H1 (cell line): ENCODE results near the gene EPHA2. TPM values are rescaled to one million over a fixed set of nuclear protein-coding genes. Genes with fewer than 3 reads are reported as not detected.
"Not testable (repeated sequence)": the region's sequence is repeated elsewhere in the genome, so short reads cannot be mapped to it uniquely, and the experiment has no call there.

Experiments
- CTCF ChIA-PET: fragments of 300-600 bp; sonication (Branson Sonifier 250); formaldehyde crosslinking; loops from one replicate; lab custom pipeline; 2021; ENCODE audit not compliant: partially characterized antibody; lab: Charles Lee
- POLR2A ChIA-PET: fragments of 300-600 bp; sonication (Branson Sonifier 250); formaldehyde crosslinking; loops from one replicate; lab custom pipeline; 2021; ENCODE audit warnings: inconsistent platforms; ENCODE audit not compliant: partially characterized antibody; lab: Charles Lee
- DNase-seq, 2 experiments: peaks; one replicate each; pipeline versions ENCODE4 v3.0.0 to v3.0.0-alpha.2; 2010 to 2022; ENCODE audit warnings: low spot score in 2 of 2, low read depth in 1 of 2, mixed read lengths in 1 of 2
- FAIRE-seq: peaks from 2 replicates; lab custom pipeline; 2011; peaks lifted over from hg19 to GRCh38; lab: Jason Lieb, UNC
- H2AFZ ChIP-seq: 2 replicates; pipeline ENCODE4 v1.8.1; 2012; ENCODE audit warnings: low read length, inconsistent platforms
- H2AK5ac ChIP-seq: 2 replicates; pipeline ENCODE4 v1.6.1; 2013; ENCODE audit warnings: low read depth, low read length
- H2BK120ac ChIP-seq: replicated peaks from 2 replicates; pipeline ENCODE3; 2013; ENCODE audit warnings: low read depth, low read length, inconsistent platforms
- H2BK12ac ChIP-seq: 2 replicates; pipeline ENCODE4 v1.6.1; 2013; ENCODE audit warnings: low read depth, low read length
- H2BK15ac ChIP-seq: 2 replicates; pipeline ENCODE4 v1.6.1; 2013; ENCODE audit warnings: low read length
- H2BK20ac ChIP-seq: 2 replicates; pipeline ENCODE4 v1.6.1; 2013; ENCODE audit warnings: low read length
- H2BK5ac ChIP-seq: 2 replicates; pipeline ENCODE4 v1.6.1; 2013; ENCODE audit warnings: low read depth, low read length
- H3K14ac ChIP-seq: 2 replicates; pipeline ENCODE4 v1.6.1; 2013; ENCODE audit warnings: inconsistent platforms; ENCODE audit not compliant: insufficient read length
- H3K18ac ChIP-seq: 2 replicates; pipeline ENCODE4 v1.6.1; 2013; ENCODE audit warnings: low read length; ENCODE audit errors: extremely low read depth
- H3K23ac ChIP-seq: 2 replicates; pipeline ENCODE4 v1.6.1; 2013; ENCODE audit warnings: inconsistent platforms; ENCODE audit not compliant: insufficient read length
- H3K23me2 ChIP-seq: 2 replicates; pipeline ENCODE4 v1.6.1; 2013; ENCODE audit warnings: low read depth, low read length
- H3K27ac ChIP-seq: 2 replicates; pipeline ENCODE4 v1.6.1; 2011; ENCODE audit warnings: low read depth, low read length, inconsistent platforms
- H3K27me3 ChIP-seq, 4 experiments: replicated peaks in 1 of 4; 1 replicate in 1 of 4; 2 replicates in 3 of 4; pipeline versions ENCODE4 v1.6.1 to v1.8.1; 2011 to 2013; ENCODE audit warnings: low read length in 3 of 4, mild to moderate bottlenecking in 3 of 4, inconsistent platforms in 2 of 4, mixed read lengths in 2 of 4, moderate library complexity in 1 of 4; ENCODE audit not compliant: control insufficient read depth in 3 of 4, insufficient read depth in 3 of 4; ENCODE audit errors: extremely low read depth in 1 of 4
- H3K36me3 ChIP-seq, 4 experiments: 2 replicates each; pipeline versions ENCODE4 v1.6.1 to v1.8.1; 2011 to 2013; ENCODE audit warnings: mild to moderate bottlenecking in 4 of 4, low read length in 3 of 4, moderate library complexity in 2 of 4, control low read depth in 1 of 4, inconsistent platforms in 1 of 4; ENCODE audit not compliant: insufficient read depth in 4 of 4, control insufficient read depth in 2 of 4
- H3K4ac ChIP-seq: replicated peaks from 2 replicates; pipeline ENCODE3; 2013; ENCODE audit warnings: low read length, low read depth, mixed read lengths, inconsistent platforms; ENCODE audit not compliant: insufficient read length
- H3K4me1 ChIP-seq, 4 experiments: replicated peaks in 1 of 4; 1 replicate in 1 of 4; 2 replicates in 3 of 4; pipeline versions ENCODE4 v1.6.1 to v1.8.1; 2011 to 2013; ENCODE audit warnings: low read length in 3 of 4, inconsistent platforms in 2 of 4, mixed read lengths in 1 of 4; ENCODE audit not compliant: insufficient read depth in 4 of 4, control insufficient read depth in 3 of 4
- H3K4me2 ChIP-seq, 2 experiments: 2 replicates each; pipeline versions ENCODE4 v1.6.1 to v1.8.1; 2011 to 2013; ENCODE audit warnings: low read depth in 2 of 2, low read length in 2 of 2, control low read depth in 1 of 2, inconsistent platforms in 1 of 2, mild to moderate bottlenecking in 1 of 2; ENCODE audit not compliant: insufficient read depth in 1 of 2
- H3K4me3 ChIP-seq, 4 experiments: fragments of 200-600, 300-600 bp in 1 of 4; sonication (generic), shearing (Covaris generic), sonication (Bioruptor Twin) in 1 of 4; 2 replicates each; pipeline versions ENCODE4 v1.5.1 to v1.8.1; 2011 to 2016; ENCODE audit warnings: low read length in 4 of 4, low read depth in 3 of 4, control low read depth in 2 of 4, inconsistent platforms in 2 of 4, mild to moderate bottlenecking in 2 of 4, mixed read lengths in 1 of 4, moderate library complexity in 1 of 4; ENCODE audit not compliant: insufficient read depth in 2 of 4; ENCODE audit errors: extremely low read depth in 1 of 4
- H3K56ac ChIP-seq: replicated peaks from 2 replicates; pipeline ENCODE3; 2013; ENCODE audit warnings: low read depth, mild to moderate bottlenecking, mixed read lengths, low read length, inconsistent platforms; ENCODE audit not compliant: insufficient read length
- H3K79me1 ChIP-seq: 2 replicates; pipeline ENCODE4 v1.6.1; 2013; ENCODE audit warnings: low read depth, low read length, control low read depth
- H3K79me2 ChIP-seq, 2 experiments: 2 replicates each; pipeline versions ENCODE4 v1.6.1 to v1.8.1; 2012 to 2013; ENCODE audit warnings: low read length in 2 of 2, mild to moderate bottlenecking in 2 of 2, inconsistent platforms in 1 of 2; ENCODE audit not compliant: insufficient read depth in 2 of 2, control insufficient read depth in 1 of 2
- H3K9ac ChIP-seq, 4 experiments: replicated peaks in 1 of 4; 1 replicate in 1 of 4; 2 replicates in 3 of 4; pipeline versions ENCODE4 v1.6.1 to v1.8.1; 2011 to 2013; ENCODE audit warnings: low read depth in 3 of 4, low read length in 3 of 4, control low read depth in 2 of 4, mild to moderate bottlenecking in 2 of 4, moderate library complexity in 2 of 4, inconsistent platforms in 1 of 4; ENCODE audit errors: extremely low read depth in 1 of 4
- H3K9me3 ChIP-seq, 2 experiments: 2 replicates each; pipeline versions ENCODE4 v1.6.1 to v1.8.1; 2012 to 2013; ENCODE audit warnings: mild to moderate bottlenecking in 2 of 2, moderate library complexity in 2 of 2, control low read depth in 1 of 2, inconsistent platforms in 1 of 2, low read depth in 1 of 2, low read length in 1 of 2, mixed read lengths in 1 of 2; ENCODE audit not compliant: insufficient read depth in 2 of 2
- H4K20me1 ChIP-seq, 2 experiments: replicated peaks in 1 of 2; 2 replicates each; pipeline versions ENCODE3 to v1.8.1; 2011 to 2013; ENCODE audit warnings: inconsistent platforms in 2 of 2, low read length in 2 of 2, mild to moderate bottlenecking in 1 of 2; ENCODE audit not compliant: insufficient read depth in 2 of 2, control insufficient read depth in 1 of 2
- H4K5ac ChIP-seq: 2 replicates; pipeline ENCODE4 v1.6.1; 2013; ENCODE audit warnings: low read length, low read depth, mixed read lengths, inconsistent platforms; ENCODE audit not compliant: insufficient read length
- H4K8ac ChIP-seq: 2 replicates; pipeline ENCODE4 v1.8.0; 2013; ENCODE audit warnings: mild to moderate bottlenecking, moderate library complexity, low read length, inconsistent platforms; ENCODE audit not compliant: insufficient read depth; ENCODE audit errors: extremely low read depth
- H4K91ac ChIP-seq: replicated peaks from 2 replicates; pipeline ENCODE3; 2013; ENCODE audit warnings: low read length, mixed read lengths, inconsistent platforms; ENCODE audit not compliant: insufficient read length
- whole genome bisulfite sequencing, 2 experiments: shearing (Covaris generic) in 1 of 2; methylation state at CpG; one replicate each; pipeline versions ENCODE4 v1.1.6 to v1.1.7; 2013 to 2015; ENCODE audit warnings: low lambda C conversion rate in 2 of 2, mixed read lengths in 2 of 2, inconsistent platforms in 1 of 2, low coverage in 1 of 2, missing lambda C conversion rate in 1 of 2; ENCODE audit not compliant: insufficient replicate concordance in 2 of 2, insufficient coverage in 1 of 2, insufficient read length in 1 of 2; ENCODE audit errors: extremely low coverage in 1 of 2, missing lambda C conversion rate in 1 of 2; 5-methylcytosine and 5-hydroxymethylcytosine counted together
- polyA plus RNA-seq, 7 experiments: library from polyadenylated mRNA; depleted of rRNA in 3 of 7; stranded (reverse) in 5 of 7; unstranded in 2 of 7; fragments of >200 nt in 5 of 7; fragments of 200-250 nt in 2 of 7; gene quantifications; 1 replicate in 5 of 7; 2 replicates in 1 of 7; 4 replicates in 1 of 7; pipeline versions ENCODE4 v1.2.1 to v1.2.3, GENCODE V29; 2011 to 2013; ENCODE audit warnings: missing spikeins in 2 of 7, mixed read lengths in 2 of 7
- total RNA-seq: library from RNA; stranded (reverse); fragmentation: NEBNext Ultra II Directional; extraction: Animal tissue kit (Norgen Biotek cat#: 25700); gene quantifications from 2 replicates; pipeline ENCODE4 v1.2.1, GENCODE V29; 2021

The EPHA2 gene
- total and polyA plus RNA-seq, 2 of the 8 experiments (the other 6 are each of a cell fraction or from before 2014, with no cell fraction given), result 26.8 to 33.6 TPM

GRCh38 chr1:16163608-16164212 is 7.8 kb upstream of the EPHA2 start:
- H3K36me3 ChIP-seq, H2BK15ac ChIP-seq, H2AK5ac ChIP-seq, H3K9me3 ChIP-seq, H3K56ac ChIP-seq, H3K79me1 ChIP-seq, FAIRE-seq, H4K20me1 ChIP-seq, H2AFZ ChIP-seq, H3K27me3 ChIP-seq, H3K9ac ChIP-seq, H3K4me3 ChIP-seq, H3K79me2 ChIP-seq, H3K23me2 ChIP-seq, H2BK120ac ChIP-seq, H2BK20ac ChIP-seq, H3K4ac ChIP-seq, H4K5ac ChIP-seq, H3K14ac ChIP-seq, H3K23ac ChIP-seq, H3K27ac ChIP-seq, H2BK5ac ChIP-seq, H4K8ac ChIP-seq: not testable (repeated sequence)
- H4K91ac ChIP-seq, result peak overlapping the region; percentile 46
- CTCF ChIA-PET, result interaction anchor here (1.1 to 6.8 kb wide), 6 partner anchors 11 to 131 kb away, joined by 3 to 70 read pairs (median 6); partner anchors contain the start of genes EPHA2 and FAM131C
- peak overlapping the region; percentile 85; the same call in 1 of the 2 replicates for H2BK12ac ChIP-seq
- peak in 1 of 2 experiments; percentile 42 for DNase-seq
- H3K4me2 ChIP-seq, result 0 out of 4 replicates have a peak overlapping the region, but pooled peaks of 1 of the 2 experiments have one; percentile 28
- POLR2A ChIA-PET, result interaction anchor here (0.7 to 9.1 kb wide), 7 partner anchors 7 to 83 kb away, joined by 3 to 104 read pairs (median 4); partner anchors contain the start of gene EPHA2
- WGBS, 2 experiments, result 88% methylated on average over 12 of the region's 12 CpGs; no CpG with 5 or more reads in 1 of the 2 experiments
- peak overlapping the region; percentile 57; the same call in 1 of the 2 replicates for H3K18ac ChIP-seq
- peaks cover 6 to 17% (median 9%) of the 10 kb centered on the region in 4 experiments for H3K4me1 ChIP-seq
